HK-2 (cell line): ENCODE measurements around the gene PHRF1.
A peak's percentile ranks its signal among the peaks of the same experiment; 100 is the strongest.
"Not testable (repeated sequence)": the region's sequence is repeated elsewhere in the genome, so short reads cannot be mapped to it uniquely, and the experiment has no call there.

Source experiments
- DNase-seq: peaks from one replicate; pipeline ENCODE4 v3.0.0-alpha.2; 2018; ENCODE audit not compliant: unreplicated experiment

The PHRF1 gene

DNA sequence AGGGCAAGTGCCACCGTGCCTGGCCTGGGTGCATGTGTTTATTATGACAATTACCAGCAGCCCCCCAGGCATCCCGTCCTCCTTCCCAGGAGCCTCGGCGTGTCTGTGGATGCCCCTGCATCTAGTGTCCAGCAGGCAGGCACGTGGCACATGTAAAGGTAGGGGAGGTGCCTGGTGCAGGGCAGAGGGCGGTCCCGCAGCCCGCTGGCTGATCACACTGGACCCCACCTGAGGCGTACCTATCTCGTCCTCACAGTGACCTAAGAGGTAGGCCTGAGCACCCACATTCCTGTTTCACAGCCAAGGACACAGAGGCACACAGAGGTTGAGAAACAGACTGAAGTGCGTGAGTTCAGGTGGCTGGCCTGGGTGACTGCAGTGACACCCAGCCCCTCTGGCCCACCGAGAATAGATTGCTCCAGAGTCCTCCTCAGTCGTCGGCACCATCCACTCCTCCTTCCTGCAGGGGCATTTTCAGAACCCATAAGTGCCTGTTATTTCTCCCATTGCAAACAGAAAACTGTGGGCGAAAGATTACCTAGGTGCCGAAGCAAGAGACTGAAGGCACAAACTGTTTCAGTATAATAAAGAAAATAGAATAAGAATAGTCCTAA is 3.0 kb upstream of the PHRF1 start:
- no peak for DNase-seq

DNA sequence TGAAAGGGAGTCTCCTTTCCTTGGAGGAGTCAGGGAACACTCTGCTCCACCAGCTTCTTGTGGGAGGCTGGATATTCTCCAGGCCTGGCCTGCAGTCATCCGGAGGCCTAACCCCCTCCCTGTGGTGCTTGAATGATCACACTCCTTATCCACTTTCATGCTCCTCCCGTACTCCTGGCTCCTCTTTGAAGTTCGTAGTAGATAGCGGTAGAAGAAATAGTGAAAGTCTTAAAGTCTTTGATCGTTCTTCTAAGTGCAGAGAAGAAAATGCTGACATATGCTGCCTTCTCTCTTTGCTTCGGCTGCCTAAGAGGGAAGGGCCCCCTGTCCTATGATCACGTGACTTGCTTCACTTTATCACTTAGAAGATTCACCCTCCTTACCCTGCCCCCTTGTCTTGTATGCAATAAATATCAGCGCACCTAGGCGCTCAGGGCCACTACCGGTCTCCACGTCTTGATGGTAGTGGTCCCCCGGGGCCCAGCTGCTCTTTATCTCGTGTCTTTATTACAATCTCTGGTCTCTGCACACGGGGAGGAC is 2.2 kb upstream of the PHRF1 start:
- DNase-seq, result not testable (repeated sequence)

DNA sequence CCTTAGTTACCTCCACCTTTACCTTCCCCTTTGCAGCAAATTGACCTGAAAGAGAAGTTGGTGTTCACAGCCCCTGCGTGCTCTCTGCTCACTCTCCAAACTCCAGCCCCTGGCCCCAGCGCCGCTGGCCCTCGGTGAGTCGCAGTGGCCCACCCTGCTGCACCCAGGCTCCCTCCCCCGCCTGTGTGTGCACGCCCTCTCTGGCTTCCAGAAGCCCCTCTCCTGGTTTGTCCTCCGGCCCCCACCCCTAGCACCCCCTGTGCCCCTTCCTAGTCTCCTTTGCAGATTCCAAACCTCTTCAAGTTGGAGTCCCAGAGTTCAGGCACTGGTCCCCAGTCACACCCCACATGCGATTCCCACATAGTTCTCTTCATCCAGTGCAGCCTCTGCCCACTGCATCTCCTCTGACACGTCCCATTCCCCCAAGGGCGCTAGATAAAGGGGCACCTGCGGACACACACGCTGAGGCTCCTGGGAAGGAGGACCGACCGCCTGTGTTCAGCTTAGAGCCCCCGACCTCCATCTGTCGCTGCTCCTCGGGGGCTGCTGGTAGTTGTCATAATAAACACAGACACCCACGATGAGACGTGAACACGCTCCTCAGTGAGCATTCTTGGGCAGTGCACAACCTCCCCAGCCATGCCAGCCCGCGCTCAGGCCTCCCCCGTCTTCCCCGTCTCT is 1.5 kb upstream of the PHRF1 start:
- no peak for DNase-seq

DNA sequence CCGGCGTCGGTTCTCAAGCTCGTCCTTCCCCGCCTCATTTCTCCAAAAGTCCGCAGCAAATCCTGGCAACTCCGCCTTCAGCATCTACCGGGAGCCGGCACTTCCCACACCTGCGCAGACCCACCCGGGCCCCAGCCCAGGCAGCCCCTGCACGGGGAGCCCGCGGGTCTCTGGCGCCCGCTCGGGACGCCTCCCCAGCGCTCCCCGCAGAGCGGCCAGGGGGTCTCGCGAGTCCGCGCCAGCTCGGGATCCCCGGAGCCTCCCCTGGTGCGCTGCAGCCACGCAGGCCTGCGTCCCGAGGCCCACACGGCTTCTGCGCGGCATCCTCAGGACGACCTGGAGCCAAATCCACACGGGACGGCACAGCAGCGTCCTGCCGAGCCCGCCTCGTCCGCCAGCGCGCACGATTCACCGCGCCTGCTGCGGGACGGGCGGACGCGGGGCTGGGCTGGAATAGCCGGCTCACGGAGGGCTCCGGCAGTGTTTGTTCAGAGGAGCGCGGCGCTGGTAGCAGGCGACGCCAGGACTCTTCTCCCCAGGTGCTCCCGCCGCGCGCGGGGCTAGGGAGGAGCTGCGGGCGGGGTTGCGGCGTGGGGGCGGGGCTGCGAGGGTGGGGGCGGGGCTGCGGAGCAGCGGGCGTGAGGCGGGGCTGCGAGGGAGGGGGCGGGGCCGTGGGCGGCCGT is 816 bp upstream of the PHRF1 start:
- no peak for DNase-seq

DNA sequence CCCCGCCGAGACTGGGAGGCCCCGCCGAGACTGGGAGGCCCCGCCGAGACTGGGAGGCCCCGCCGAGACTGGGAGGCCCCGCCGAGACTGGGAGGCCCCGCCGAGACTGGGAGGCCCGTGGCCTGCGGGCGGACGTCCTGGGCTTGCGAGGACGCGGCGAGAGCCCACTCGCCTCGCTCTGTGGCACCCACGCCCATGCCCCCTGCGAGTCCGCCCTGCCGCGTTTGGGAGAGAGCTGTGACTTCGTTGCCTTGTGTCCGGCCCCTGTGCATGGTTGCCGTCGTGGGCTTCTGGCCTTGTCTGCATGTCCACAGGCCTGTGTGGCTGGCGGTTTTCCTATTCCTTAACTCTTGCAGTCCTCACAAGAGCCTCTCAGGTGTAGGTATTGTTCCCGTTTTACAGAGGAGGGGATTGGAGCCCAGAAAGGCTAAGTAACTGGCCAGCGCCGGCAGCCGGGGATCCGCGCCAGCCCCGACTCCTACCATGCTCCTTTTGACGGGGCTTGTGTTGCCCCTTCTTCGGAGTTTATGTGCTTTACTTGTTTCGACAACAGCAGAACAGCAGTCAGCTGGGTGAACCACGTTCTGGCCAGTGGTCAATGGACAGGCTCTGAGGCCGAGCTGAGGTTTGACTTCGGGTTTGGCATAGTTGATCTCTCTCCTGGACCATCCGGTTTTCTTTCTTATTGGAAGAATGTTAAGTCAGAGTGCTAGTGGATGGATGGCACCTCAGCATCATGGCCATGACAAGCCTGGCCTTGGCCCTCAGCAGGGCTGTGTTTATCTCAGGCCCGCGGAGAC is 741 bp downstream of the PHRF1 start:
- DNase-seq, result no peak

DNA sequence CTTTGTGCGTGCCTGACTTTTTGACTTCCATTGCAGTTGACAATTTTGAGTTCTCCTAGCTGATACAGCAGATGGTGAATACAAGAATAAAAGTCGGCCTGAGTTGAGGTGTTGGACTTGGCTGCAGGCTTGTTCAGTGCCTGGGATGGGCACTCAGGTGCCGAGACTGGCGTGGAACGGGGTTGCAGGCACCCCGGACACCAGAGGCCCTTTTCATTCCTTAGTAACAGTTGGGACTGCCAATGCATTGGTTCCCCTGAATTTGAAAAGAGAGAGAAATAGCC is 1.3 kb downstream of the PHRF1 start:
- no peak for DNase-seq

DNA sequence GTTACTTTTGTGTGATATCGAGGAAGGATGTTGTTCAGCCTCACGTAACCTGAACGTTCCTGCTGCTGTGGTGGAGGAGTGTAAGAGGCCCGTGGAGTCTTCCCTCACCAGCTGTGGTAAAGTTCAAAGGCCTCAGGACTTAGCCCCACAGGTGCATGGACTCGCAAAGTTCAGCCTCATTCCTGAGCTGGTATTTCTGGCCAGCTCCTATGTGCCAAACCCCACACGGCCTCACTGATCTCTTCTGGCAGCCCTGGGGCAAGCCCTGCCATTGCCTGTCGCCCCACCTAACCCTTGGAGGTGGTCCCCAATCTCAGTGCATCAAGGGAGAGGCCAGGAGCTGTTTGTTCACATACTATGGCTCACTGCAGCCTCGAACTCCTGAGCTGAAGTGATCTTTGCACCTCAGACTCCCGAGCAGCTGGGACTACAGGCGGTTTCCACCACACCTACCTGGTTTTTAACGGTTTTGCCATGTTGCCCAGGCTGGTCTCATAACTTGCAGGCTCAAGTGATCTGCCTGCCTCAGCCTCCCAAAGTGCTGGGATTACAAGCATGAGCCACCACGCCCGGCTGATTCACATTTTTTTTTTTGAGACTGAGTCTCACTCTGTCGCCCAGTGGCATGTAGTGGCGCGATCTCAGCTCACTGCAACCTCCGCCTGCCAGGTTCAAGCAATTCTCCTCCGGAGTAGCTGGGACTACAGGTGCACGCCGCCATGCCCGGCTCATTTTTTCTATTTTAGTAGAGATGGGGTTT is 2.2 kb downstream of the PHRF1 start:
- no peak for DNase-seq

DNA sequence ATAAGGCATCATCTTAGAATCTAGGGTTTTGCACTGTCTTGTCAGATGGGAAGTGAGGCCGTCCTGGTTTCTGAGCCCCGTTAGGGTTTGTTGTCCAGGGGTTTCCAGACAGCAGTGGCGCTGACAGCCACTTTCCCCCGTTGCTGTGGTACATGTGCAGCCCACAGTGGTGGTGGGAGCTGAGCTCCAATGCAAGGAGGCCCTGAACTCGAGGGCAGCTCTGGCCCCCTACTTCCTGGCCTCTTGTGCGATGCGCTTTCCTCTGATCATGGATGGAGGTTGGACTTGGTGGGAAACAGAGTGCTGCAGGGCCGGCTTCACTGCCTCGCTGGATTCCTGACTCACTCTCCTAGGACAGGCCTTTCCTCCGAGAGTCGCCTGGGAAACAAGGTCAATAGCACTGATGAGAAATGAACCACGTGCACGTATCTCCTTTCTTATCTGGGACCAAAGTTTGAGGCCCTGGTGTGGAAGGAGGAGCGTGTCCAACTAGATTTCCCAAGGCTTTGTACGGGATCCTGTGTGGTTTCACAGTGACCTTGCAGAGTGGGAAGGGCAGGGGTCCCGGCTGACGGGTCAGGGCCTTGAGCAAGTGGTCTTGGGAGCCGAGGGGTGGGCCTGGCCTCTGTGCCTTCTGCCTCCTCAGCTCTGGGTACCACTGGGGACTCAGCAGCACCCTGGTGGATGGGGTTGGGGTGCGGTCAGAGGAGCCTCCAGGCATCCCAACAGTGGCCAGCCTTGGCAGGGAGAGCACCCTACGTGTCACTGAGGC is 3.7 kb downstream of the PHRF1 start:
- DNase-seq, result no peak

DNA sequence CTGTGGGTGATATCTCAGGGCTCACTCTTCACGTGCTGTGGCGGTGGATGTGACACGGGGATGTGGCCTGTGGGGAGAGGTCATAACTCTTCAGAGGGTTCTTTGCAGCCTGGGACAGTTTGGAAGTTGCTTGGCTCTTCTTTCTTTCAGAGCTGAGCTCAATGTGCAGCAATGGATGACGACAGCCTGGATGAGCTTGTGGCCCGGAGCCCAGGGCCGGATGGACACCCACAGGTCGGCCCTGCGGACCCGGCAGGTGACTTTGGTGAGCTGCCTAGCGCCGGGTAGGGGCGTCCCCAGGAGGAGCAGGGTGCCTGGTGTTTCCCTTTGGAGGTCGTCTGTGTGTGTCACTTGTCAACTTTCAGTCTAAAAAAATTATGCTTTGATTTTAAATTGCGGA is 5.1 kb downstream of the PHRF1 start:
- no peak for DNase-seq

DNA sequence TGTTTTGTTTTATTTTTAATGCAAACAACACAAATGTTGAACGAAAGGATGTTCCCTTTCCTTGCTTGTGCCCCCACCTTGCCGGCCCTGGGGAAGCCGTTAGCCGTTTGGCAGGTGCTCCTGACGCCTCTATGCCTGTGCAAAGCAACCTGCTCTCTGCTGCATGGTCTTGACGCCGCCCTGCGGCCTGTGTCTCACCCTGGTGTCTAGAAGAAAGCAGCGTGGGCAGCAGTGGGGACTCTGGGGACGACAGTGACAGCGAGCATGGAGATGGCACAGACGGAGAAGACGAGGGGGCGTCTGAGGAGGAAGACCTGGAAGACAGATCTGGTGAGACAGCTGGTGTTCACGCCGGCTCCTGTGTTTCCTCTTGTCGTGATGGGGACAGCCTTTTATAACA is 5.5 kb downstream of the PHRF1 start:
- no peak for DNase-seq

DNA sequence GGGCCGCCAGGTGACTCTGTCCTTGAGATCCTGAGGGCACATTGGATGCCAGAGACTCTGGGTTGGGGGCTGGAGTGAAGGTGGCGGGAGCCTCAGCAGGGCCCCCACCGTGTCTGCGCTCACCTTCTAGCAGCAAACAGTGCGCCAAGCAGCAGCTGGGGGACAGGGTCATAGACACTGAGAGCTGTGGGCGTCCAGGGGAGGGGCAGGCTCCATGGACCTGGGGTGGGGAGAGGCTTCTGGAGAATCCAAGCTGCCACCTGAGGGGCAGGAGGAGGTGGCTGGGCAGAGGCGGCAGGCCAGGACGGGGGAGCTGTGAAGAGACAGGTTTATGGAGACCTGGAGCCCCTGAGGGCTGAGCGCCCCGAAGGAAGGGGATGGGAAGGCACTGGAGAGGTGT is 8.0 kb downstream of the PHRF1 start:
- DNase-seq, result no peak

DNA sequence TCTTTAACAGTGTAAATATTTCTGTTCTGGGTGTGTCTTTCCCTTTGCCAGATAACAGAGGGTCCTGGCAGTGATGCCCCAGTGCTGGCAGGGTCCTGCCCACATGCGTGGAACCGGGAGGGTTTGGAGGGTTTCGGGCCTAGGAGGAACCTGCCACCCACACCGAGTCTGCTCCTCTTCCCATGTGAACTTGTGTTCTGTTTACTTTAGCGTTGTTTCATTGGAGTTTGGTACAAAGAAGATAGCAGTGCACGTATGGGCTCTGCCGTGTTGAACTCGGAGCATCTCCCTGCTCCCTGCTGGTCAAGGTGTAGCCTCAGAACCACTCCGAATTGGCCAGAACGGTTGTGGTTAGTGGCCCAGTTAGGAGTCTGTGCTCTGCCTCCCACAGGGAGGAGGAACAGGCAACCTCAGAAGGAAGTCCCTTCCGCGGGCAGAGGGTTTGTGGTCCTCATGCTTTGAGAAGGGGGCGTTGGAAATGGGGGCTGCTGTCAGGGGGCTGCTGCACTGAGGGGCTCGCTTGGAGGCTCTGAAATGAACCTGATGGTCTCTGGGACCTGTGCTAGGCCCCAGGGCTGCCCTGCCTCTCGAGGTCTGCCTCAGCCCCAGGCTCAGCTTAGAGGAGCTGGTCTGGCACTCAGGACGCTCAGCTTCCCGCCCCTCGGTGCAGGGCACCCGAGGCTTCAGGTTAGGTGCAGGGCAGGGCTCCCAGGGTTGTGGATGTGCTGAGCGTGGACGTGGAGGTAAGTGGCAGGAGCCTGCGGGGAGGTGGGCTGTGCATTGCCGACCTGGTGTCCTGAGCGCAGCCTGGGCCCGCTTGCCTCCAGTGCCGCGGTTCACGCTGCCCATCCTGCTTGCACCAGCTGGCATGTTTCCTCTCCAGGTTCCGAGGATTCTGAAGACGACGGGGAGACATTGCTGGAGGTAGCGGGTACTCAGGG is 10.4 kb downstream of the PHRF1 start:
- DNase-seq, result no peak

DNA sequence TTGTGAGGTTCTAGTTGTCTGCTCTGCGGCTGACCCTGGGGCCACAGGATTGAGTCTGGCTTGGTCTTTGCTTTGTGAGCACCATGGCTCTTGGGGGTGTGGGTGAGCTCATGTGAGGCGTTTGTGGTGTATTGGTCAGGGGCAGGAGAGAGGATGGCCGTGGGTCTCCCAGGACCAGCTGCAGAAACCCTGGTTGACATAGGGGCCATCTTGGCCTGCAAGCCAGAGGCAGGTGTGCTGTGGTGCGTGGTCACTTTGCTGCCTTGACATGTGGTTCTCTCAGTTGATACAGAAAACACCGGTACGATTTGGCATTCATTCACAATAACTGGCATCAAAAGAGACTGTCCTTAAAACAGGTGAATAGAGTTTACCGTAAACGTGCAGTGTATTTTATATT is 11.3 kb downstream of the PHRF1 start:
- no peak for DNase-seq

DNA sequence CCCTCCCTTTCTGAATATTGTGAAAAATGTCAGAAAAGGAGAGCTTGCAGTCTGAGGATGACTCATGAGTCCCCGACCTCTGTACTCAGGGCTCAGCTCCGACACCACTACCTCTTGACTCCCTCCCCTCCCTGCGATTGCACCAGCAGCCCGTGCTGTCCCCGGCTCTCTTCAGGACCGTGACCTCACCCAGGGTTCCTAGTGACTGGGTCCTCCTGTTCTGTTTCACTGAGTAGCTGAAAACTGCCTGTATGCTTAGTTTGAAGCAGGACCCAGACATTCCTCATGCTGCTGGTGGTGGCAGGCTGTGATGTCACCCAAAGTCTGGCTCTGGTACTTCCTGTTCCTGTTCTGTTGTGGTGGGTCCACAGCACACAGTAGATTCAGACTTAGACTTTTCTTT is 11.7 kb downstream of the PHRF1 start:
- peak; percentile 82 for DNase-seq

DNA sequence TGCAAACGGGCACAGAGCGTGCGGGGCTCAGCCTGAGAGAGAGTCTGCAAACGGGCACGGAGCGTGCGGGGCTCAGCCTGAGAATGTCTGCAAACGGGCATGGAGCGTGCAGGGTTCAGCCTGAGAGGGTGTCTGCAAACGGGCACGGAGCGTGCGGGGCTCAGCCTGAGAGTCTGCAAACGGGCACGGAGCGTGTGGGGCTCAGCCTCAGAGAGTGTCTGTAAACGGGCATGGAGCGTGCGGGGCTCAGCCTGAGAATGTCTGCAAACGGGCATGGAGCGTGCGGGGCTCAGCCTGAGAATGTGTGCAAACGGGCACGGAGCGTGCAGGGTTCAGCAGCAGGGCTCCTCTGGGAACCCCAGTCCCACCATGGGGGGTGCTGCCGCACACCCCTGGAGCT is 13.5 kb downstream of the PHRF1 start:
- no peak for DNase-seq

DNA sequence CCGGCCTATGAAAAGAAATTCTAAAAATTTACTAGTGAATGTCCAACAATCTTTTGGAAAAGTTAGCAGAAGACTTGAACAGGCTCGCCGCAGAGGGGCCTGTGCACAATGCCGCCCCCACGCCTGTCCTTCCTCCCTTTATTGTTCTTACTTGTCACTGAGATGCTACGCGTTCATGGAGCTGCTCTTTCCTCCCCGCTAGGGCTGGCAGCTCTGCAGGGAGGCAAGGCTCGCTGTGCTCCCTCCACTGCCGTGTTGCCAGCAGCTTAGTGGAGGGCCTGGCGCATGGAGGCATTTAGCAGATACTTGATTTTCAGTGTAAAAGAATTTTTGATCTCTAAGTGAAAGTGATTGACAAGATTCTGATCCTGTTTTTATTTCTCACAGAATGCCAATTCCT is 14.7 kb downstream of the PHRF1 start:
- DNase-seq, result no peak

DNA sequence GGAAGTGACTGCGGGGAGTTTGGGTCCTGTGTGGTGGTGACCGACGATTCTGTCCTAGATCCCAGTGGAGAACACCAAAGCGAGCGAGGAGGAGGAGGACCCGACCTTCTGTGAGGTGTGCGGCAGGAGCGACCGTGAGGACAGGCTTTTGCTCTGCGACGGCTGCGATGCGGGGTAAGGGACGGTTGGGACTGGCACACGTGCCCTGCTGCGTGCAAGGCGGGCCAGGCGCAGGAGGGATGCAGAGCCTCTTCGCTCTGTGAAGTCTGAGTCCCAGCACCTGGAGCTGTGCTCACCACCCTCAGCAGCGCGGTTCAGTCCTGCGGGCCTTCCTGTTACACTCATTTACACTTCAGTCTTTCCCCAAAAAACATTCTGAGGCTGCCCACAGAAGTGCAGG is 16.2 kb downstream of the PHRF1 start:
- no peak for DNase-seq

DNA sequence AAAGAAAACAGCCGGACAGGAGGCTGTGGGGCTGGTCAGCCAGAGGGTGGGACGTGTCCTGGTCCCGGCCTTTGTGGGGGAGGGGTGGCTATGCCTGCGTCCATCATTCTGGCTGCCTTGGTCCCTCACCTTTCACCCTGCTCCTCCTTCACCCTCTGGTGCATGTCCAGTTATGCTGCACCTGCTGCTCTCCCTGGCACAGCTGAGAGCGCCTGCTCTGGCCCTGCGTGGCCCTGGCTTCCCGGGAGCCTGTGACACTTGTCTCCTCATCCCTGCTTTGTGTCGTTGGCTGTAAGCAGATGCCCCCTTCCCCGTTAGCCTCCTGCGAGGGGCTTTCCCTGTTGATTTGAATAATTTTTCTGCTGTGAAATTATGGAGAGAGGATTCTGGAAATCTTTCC is 16.6 kb downstream of the PHRF1 start:
- DNase-seq, result no peak

DNA sequence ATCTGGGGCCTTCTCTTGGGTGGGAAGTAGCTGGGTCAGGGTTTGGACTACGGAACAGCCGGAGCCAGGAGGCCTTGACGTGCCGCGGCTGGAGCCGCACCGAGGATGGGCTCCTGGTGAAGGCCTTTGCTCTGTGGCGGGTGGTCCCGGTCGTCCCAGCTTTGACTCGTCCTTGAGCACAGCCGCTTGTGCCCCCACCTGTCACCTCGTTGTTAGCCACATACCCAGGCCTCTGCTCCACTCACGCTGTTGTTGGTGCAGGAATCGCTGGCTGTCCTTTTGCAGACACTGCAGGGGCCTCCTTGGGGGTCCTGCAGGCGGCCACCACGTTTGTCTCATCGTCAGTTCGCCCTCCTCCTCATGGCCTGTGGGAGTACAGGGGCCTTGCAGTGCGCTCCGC is 17.1 kb downstream of the PHRF1 start:
- no peak for DNase-seq

DNA sequence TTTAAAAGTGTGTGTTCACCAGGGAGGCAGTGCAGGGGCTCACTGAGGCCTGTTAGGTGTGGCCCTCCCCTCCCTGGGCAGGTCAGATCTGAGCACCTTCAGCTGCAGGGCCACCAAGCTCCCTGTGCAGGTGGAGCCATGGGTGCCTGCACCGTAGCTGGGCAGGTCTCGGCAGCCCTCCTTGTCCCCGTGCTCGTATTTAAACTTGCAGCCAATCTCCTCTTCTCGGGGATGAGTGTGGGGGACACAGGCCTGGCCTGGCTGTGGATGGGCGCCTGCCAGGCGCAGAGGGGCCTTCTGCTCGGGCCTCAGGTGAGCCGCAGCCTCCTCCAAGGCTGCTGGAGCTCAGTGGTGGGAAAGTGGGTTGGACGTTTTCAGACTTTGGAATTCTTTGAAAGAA is 19.1 kb downstream of the PHRF1 start:
- no peak for DNase-seq
